ENCODE data around the gene TPSG1. TPM values are rescaled to one million over a fixed set of nuclear protein-coding genes. Genes with fewer than 3 reads are reported as not detected.

TPSG1 gene
- total and polyA plus RNA-seq, 10 of the 15 experiments (the other 5 are each of a cell fraction or from before 2014, with no cell fraction given) = not detected

DNA sequence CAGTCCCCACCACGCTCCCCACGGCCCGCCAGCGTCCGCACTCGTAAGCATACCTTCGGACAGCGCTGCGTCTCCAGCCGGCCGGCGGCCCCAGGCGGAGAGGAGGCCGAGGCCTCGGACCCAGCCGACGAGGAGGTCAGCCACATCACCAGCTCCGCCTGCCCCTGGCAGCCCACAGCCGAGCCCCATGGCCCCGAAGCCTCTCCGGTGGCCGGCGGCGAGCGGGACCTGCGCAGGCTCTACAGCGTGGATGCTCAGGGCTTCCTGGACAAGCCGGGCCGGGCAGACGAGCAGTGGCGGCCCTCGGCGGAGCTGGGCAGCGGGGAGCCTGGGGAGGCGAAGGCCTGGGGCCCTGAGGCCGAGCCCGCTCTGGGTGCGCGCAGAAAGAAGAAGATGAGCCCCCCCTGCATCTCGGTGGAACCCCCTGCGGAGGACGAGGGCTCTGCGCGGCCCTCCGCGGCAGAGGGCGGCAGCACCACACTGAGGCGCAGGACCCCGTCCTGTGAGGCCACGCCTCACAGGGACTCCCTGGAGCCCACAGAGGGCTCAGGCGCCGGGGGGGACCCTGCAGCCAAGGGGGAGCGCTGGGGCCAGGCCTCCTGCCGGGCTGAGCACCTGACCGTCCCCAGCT is 4.9 kb downstream of the TPSG1 start (continued):
- TF ChIP-seq TAF1 (IDR thresholded peaks at IDR 0.05; ENCODE audit: borderline replicate concordance, low read depth, low read length) (no peak), HCFC1 (IDR thresholded peaks at IDR 0.05; ENCODE audit: low read length) (no peak), EGR1 (IDR thresholded peaks at IDR 0.05; ENCODE audit: borderline replicate concordance in 1 of 2, low read depth in 2 of 2, low read length in 2 of 2) (no peak), ETV6 (conservative IDR thresholded peaks at IDR 0.05 in 1 of 2, IDR thresholded peaks at IDR 0.05 in 1 of 2; ENCODE audit: borderline replicate concordance in 1 of 2, low read depth in 1 of 2) (no peak), NBN (IDR thresholded peaks at IDR 0.05) (no peak)

DNA sequence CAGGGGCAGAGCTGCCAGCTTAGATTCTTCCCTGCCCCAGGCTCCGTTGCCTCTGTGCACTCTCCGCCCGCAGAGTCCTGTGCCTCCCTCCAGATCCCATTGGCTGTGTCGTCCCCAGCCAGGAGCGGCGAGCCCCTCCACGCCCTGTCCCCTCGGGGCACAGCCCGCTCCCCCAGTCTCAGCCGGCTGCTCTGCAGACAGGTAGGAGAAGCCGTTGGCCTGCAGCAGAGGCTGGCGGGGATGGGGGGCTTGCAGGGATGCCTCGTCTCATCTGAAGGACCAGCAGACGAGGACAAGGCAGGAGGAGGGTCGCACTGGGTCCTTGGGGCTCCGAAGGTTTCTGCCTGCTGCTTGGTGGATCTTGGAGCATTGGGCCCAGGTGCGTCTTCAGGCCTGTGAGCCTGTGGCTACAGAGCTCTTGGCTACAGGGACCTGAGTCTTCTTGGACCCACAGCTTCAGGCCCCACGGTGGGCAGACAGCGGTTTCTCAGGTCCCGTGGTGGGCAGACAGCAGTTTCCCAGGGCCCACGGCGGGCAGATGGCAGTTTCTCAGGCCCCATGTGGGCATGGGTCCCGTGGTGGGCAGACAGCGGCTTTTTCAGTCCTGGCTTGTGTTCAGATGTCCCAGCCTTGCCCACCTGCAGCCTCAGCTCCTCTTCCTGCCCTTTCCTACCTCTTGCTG is 6.0 kb downstream of the TPSG1 start:
- Histone ChIP-seq H3K79me2 (ENCODE audit: control insufficient read depth, insufficient read depth, low read length) (no peaks in the 10 kb centered on the region), H3K27ac (ENCODE audit: control insufficient read depth, insufficient read depth) (no peak overlapping the region), H3K9me3 (replicated peaks; ENCODE audit: control insufficient read depth, insufficient read depth, low read length) (no peaks in the 10 kb centered on the region), H3K4me1 (ENCODE audit: control insufficient read depth, insufficient read depth, low read length) (no peaks in the 10 kb centered on the region), H3K27me3 (replicated peaks in 1 of 2; ENCODE audit: control insufficient read depth in 2 of 2, insufficient read depth in 2 of 2, low read length in 1 of 2) (no peaks in the 10 kb centered on the region; a peak in 1 of 4 replicates), H3K4me2 (ENCODE audit: control insufficient read depth, insufficient read depth) (no peak overlapping the region), H3K9ac (ENCODE audit: control insufficient read depth, insufficient read depth, low read length) (no peak overlapping the region), H4K20me1 (ENCODE audit: control insufficient read depth, insufficient read depth) (no peaks in the 10 kb centered on the region), H3K4me3 (no peak overlapping the region), H2AFZ (ENCODE audit: control insufficient read depth, low read depth, low read length) (no peak overlapping the region), H3K36me3 (ENCODE audit: control insufficient read depth in 2 of 2, insufficient read depth in 2 of 2, low read length in 1 of 2) (no peaks in the 10 kb centered on the region)
- in situ Hi-C loops (cut with MboI) = no loop called here
- FAIRE-seq (no peak), DNase-seq (ENCODE audit: low read depth, low spot score) (no peak), ATAC-seq (no peak)
- 25% methylated on average over 23 of the region's 24 CpGs for WGBS (ENCODE audit: insufficient coverage, insufficient replicate concordance, low lambda C conversion rate, missing lambda C conversion rate)
- BruUV-seq (replicated peaks) = no TSS peak
- intact Hi-C loops (cut with micrococcal nuclease; ENCODE audit: unreplicated experiment) = no loop called here
- SMC1A ChIA-PET (ENCODE audit: uncharacterized antibody, unreplicated experiment) = no interaction called here
- POLR2A ChIA-PET = no interaction called here
- TF ChIP-seq, protein P1, sequence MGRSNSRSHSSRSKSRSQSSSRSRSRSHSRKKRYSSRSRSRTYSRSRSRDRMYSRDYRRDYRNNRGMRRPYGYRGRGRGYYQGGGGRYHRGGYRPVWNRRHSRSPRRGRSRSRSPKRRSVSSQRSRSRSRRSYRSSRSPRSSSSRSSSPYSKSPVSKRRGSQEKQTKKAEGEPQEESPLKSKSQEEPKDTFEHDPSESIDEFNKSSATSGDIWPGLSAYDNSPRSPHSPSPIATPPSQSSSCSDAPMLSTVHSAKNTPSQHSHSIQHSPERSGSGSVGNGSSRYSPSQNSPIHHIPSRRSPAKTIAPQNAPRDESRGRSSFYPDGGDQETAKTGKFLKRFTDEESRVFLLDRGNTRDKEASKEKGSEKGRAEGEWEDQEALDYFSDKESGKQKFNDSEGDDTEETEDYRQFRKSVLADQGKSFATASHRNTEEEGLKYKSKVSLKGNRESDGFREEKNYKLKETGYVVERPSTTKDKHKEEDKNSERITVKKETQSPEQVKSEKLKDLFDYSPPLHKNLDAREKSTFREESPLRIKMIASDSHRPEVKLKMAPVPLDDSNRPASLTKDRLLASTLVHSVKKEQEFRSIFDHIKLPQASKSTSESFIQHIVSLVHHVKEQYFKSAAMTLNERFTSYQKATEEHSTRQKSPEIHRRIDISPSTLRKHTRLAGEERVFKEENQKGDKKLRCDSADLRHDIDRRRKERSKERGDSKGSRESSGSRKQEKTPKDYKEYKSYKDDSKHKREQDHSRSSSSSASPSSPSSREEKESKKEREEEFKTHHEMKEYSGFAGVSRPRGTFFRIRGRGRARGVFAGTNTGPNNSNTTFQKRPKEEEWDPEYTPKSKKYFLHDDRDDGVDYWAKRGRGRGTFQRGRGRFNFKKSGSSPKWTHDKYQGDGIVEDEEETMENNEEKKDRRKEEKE (IDR thresholded peaks at IDR 0.05) = no peak
- TF ChIP-seq MXI1 (IDR thresholded peaks at IDR 0.05; ENCODE audit: low read depth, low read length) = no peak
- TF ChIP-seq SREBF2 (IDR thresholded peaks at IDR 0.05; ENCODE audit: low read length) = no peak
- no peak for TF ChIP-seq RCOR1 (conservative IDR thresholded peaks at IDR 0.05; ENCODE audit: low read depth, low read length)
- TF ChIP-seq PAX8 (IDR thresholded peaks at IDR 0.05) = no peak
- TF ChIP-seq POLR2AphosphoS2 (IDR thresholded peaks at IDR 0.05; ENCODE audit: low read depth, low read length) = no peak
- no peak for TF ChIP-seq KLF5 (IDR thresholded peaks at IDR 0.05; ENCODE audit: partially characterized antibody)
- TF ChIP-seq SMC3 (IDR thresholded peaks at IDR 0.05; ENCODE audit: borderline replicate concordance, low read length) = no peak
- no peak for TF ChIP-seq STAT1 (conservative IDR thresholded peaks at IDR 0.05)
- no peak for TF ChIP-seq CHD2 (IDR thresholded peaks at IDR 0.05; ENCODE audit: borderline replicate concordance, low read depth, low read length)
- TF ChIP-seq, protein P2, sequence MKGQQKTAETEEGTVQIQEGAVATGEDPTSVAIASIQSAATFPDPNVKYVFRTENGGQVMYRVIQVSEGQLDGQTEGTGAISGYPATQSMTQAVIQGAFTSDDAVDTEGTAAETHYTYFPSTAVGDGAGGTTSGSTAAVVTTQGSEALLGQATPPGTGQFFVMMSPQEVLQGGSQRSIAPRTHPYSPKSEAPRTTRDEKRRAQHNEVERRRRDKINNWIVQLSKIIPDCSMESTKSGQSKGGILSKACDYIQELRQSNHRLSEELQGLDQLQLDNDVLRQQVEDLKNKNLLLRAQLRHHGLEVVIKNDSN (IDR thresholded peaks at IDR 0.05; ENCODE audit: borderline replicate concordance, extremely low read length, insufficient read depth, low read depth, low read length) = no peak
- RAD21 ChIA-PET (ENCODE audit: unreplicated experiment) = no interaction called here
- CTCF ChIA-PET = no interaction called here

Measured in GM12878 (cell line).